ENCODE results near the gene FEN1.
A peak's percentile ranks its signal among the peaks of the same experiment; 100 is the strongest.

The FEN1 gene

DNA sequence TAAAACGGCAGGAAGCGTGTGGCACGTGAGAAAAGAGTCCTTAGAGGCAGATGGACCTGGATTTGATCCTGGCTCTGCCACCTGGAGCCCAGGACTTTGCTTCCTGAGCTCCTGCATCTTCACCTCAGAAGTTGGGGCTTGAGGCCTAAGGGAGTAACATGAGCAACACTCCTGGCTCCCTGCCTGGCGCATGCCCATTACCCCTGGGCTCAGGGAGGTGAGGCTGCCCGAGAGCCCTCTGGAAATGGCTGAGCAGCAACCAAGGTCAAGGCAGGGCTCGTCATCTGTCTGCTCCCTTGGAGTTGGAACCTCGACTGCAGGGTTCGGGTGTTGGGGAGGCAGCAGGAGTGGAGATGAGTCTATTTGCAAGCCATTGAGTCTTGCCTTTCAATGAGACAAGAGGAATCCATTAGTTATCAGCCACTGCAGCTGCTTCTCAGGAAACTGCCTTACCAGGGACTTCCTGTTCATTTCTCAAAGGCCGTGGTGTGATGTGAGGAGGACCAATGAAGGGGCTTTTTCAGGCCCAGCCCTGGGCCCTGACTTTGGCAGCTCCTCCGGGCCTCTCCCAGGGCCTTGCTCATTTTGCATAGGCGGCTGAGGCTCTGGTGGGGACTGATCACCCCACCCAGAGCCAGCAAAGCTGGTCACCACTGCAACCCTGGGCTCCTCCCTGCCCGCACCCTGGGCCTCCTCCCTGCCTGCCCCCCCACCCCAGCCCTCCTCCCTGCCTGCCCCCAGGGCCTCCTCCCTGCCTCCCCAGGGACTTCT is 41.8 kb downstream of the FEN1 start:
- peak overlapping the region; percentile 73 for H3K4me3 Mint-ChIP-seq
- H3K27ac Mint-ChIP-seq, result peak overlapping the region; percentile 99
- H3K4me1 Mint-ChIP-seq, result peaks cover 67% of the 10 kb centered on the region
- CTCF ChIA-PET, result interaction anchor here (0.9 to 2.4 kb wide), 5 partner anchors 11 to 41 kb away, joined by 3 to 19 read pairs (median 5); partner anchors contain the start of genes FADS1 and FEN1
- H3K27me3 Mint-ChIP-seq, result peaks cover 2% of the 10 kb centered on the region
- H3K36me3 Mint-ChIP-seq, result peaks cover 72% of the 10 kb centered on the region
- DNase-seq, result peak; percentile 86
- no peaks in the 10 kb centered on the region for H3K9me3 Mint-ChIP-seq

GRCh38 chr11:61836193-61836592 is 43.5 kb downstream of the FEN1 start:
- Mint-ChIP-seq H3K9me3 (no peaks in the 10 kb centered on the region), H3K27ac (peak overlapping the region; percentile 99), H3K36me3 (peaks cover 76% of the 10 kb centered on the region), H3K4me3 (no peak overlapping the region), H3K4me1 (peaks cover 57% of the 10 kb centered on the region), H3K27me3 (no peaks in the 10 kb centered on the region)
- DNase-seq, result no peak
- CTCF ChIA-PET, result interaction anchor here (1.5 kb wide), 1 partner anchor 245 kb away, joined by 3 read pairs; no protein-coding TSS in a partner anchor

- H3K27ac Mint-ChIP-seq, result no peak overlapping the region
- CTCF ChIA-PET, result no interaction called here
- H3K9me3 Mint-ChIP-seq, result no peaks in the 10 kb centered on the region
- H3K4me1 Mint-ChIP-seq, result peaks cover 47% of the 10 kb centered on the region
- H3K36me3 Mint-ChIP-seq, result peaks cover 77% of the 10 kb centered on the region
- H3K27me3 Mint-ChIP-seq, result no peaks in the 10 kb centered on the region
- no peak overlapping the region for H3K4me3 Mint-ChIP-seq
- DNase-seq, result no peak
Measured at GRCh38 chr11:61837411-61838005, 44.8 kb downstream of the FEN1 start.

DNA sequence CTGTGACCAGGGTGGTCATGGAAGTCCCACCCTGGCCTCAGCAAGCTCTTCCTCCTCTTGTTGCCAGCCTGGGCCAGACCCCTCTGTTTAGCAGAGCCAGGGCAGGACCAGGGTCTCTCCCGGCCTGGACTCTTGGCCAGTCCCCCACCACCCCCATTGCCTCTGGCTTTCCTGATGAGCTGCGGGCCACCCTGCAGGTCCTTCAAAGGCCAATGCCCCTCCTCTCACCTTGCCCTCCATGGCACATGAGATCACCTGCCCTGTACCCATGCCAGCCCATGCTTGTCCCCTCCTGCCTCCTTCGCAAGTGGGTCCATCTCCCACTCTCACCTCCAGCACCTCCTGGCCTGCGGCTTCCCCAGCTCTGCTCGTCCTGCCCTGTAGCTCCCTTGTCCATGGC is 45.8 kb downstream of the FEN1 start:
- Mint-ChIP-seq H3K27ac (no peak overlapping the region), H3K9me3 (no peaks in the 10 kb centered on the region), H3K4me3 (no peak overlapping the region), H3K4me1 (peaks cover 37% of the 10 kb centered on the region), H3K36me3 (peaks cover 73% of the 10 kb centered on the region), H3K27me3 (no peaks in the 10 kb centered on the region)
- DNase-seq, result no peak
- CTCF ChIA-PET, result no interaction called here

GRCh38 chr11:61838921-61839320 is 46.2 kb downstream of the FEN1 start:
- Mint-ChIP-seq H3K27me3 (no peaks in the 10 kb centered on the region), H3K9me3 (no peaks in the 10 kb centered on the region), H3K27ac (peak overlapping the region; percentile 67), H3K4me1 (peaks cover 33% of the 10 kb centered on the region), H3K36me3 (peaks cover 69% of the 10 kb centered on the region), H3K4me3 (no peak overlapping the region)
- CTCF ChIA-PET, result no interaction called here
- DNase-seq, result no peak

- no peak for DNase-seq
- H3K27me3 Mint-ChIP-seq, result no peaks in the 10 kb centered on the region
- CTCF ChIA-PET, result no interaction called here
- H3K9me3 Mint-ChIP-seq, result no peaks in the 10 kb centered on the region
- no peak overlapping the region for H3K4me3 Mint-ChIP-seq
- H3K27ac Mint-ChIP-seq, result no peak overlapping the region
- H3K36me3 Mint-ChIP-seq, result peaks cover 65% of the 10 kb centered on the region
- H3K4me1 Mint-ChIP-seq, result peaks cover 25% of the 10 kb centered on the region
Measured at GRCh38 chr11:61839742-61840141, 47.0 kb downstream of the FEN1 start.

DNA sequence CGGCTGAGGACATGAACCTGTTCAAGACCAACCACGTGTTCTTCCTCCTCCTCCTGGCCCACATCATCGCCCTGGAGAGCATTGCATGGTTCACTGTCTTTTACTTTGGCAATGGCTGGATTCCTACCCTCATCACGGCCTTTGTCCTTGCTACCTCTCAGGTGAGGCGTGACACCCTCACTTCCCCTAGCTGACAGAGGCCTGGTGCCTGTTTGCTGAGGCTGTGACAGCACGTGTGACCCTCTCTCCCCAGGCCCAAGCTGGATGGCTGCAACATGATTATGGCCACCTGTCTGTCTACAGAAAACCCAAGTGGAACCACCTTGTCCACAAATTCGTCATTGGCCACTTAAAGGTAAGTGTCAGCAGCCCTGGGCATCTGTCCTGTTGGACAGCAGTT is 47.7 kb downstream of the FEN1 start:
- CTCF ChIA-PET, result interaction anchor here (0.6 kb wide), 2 partner anchors 106 to 269 kb away, joined by 3 read pairs; no protein-coding TSS in a partner anchor
- no peak for DNase-seq
- H3K36me3 Mint-ChIP-seq, result peaks cover 66% of the 10 kb centered on the region
- peaks cover 19% of the 10 kb centered on the region for H3K4me1 Mint-ChIP-seq
- no peaks in the 10 kb centered on the region for H3K9me3 Mint-ChIP-seq
- H3K27me3 Mint-ChIP-seq, result no peaks in the 10 kb centered on the region
- no peak overlapping the region for H3K4me3 Mint-ChIP-seq
- no peak overlapping the region for H3K27ac Mint-ChIP-seq

DNA sequence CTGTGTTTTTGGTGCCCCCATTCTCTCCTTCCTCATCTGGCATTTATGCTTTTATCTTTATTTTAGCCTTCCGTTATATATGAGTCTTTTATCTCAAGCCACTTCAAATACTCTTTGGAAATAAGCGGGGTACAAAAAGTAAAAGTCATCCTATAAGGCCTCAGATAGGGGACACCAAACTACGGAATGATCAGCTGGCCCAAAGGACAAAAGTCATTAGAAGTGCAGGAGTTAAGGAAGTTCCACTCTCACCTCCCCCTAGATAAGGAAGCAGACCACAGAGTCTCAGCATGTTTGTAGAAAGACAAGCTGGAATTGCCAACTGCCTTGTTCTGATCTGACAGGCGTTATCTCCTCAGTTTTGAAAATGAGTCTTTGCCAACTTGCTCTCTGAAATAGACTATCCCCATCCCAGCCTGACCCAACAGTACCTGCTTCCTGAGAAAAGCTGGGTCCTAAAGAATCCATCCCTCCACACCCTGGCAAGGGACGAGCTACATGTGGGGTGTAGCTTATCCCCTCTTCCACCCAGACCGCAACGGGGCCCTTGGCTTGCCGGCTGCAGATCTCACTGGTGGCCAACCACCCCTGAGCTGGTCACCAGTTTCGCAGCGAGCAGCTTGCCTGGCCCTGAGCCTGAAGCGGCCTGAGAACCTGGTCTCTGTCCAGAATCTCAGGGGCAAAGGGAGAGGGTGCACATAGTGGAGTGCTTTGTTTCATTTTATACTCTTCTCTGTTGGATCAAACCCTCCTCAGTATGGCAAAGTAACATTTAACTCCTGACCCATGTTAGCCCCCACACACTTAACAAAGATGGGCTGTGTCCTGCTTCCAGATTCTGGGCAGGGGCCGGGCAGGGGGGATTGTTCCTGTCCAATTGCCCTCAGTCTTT is 49.2 kb downstream of the FEN1 start:
- Mint-ChIP-seq H3K27ac (no peak overlapping the region), H3K27me3 (no peaks in the 10 kb centered on the region), H3K36me3 (peaks cover 70% of the 10 kb centered on the region), H3K4me1 (peaks cover 8% of the 10 kb centered on the region), H3K4me3 (no peak overlapping the region), H3K9me3 (no peaks in the 10 kb centered on the region)
- no peak for DNase-seq
- CTCF ChIA-PET, result no interaction called here

DNA sequence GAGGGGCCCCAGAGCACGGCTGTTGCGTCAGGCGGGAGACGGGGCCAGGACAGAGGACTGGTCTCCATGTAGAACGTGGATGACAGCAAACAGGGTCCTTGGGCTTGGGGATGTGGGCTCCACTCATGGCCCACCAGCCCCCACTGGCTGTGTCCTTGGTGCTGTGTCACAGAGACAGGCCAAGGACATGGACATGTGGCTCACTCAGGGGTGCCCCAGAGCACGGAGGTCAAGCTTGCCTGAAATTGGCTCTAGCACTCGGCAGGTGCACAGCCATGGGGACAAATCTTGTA is 49.8 kb downstream of the FEN1 start:
- Mint-ChIP-seq H3K9me3 (no peaks in the 10 kb centered on the region), H3K27ac (no peak overlapping the region), H3K4me1 (peaks cover 8% of the 10 kb centered on the region), H3K4me3 (no peak overlapping the region), H3K27me3 (no peaks in the 10 kb centered on the region), H3K36me3 (peaks cover 71% of the 10 kb centered on the region)
- no peak for DNase-seq
- CTCF ChIA-PET, result no interaction called here

GRCh38 chr11:61844909-61845565 is 52.3 kb downstream of the FEN1 start:
- H3K4me1 Mint-ChIP-seq, result peaks cover 5% of the 10 kb centered on the region
- no peak for DNase-seq
- peak overlapping the region; percentile 11 for H3K27ac Mint-ChIP-seq
- H3K4me3 Mint-ChIP-seq, result no peak overlapping the region
- H3K9me3 Mint-ChIP-seq, result no peaks in the 10 kb centered on the region
- H3K27me3 Mint-ChIP-seq, result no peaks in the 10 kb centered on the region
- H3K36me3 Mint-ChIP-seq, result peaks cover 68% of the 10 kb centered on the region
- CTCF ChIA-PET, result interaction anchor here (1.2 kb wide), 1 partner anchor 26 kb away, joined by 3 read pairs; no protein-coding TSS in a partner anchor

DNA sequence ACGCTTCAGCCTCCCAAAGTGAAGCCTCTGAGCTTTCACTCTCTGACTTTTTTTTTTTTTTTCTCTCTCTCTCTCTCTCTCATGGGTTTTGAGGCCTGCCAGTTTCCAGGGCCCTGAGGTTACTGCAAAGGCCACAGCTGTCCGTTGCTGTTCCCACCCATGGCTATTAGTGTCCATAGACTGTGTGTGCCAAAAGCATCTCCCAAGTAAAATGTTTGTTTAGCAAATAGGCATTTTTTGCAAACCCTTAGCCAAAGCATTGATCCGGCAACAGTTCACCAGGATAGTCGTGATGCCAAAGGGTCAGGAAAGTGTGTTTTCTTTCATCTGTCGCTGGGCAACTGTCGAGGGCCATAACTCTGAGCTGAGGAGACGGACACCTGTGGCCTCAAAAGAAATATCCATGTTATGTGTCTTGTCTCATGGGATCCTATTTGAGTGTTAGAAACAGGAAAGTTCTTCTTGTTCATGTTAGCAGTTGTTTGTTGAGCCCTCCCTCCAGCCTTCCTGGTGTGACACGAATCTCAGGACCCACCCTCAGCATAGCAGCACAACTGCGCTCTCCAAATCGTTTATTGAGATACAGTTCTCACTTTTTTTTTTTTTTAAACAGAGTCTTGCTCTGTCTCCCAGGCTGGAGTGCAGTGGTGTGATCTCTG is 53.8 kb downstream of the FEN1 start:
- no peaks in the 10 kb centered on the region for H3K9me3 Mint-ChIP-seq
- peaks cover 4% of the 10 kb centered on the region for H3K4me1 Mint-ChIP-seq
- DNase-seq, result no peak
- H3K27ac Mint-ChIP-seq, result no peak overlapping the region
- no peaks in the 10 kb centered on the region for H3K27me3 Mint-ChIP-seq
- peaks cover 67% of the 10 kb centered on the region for H3K36me3 Mint-ChIP-seq
- CTCF ChIA-PET, result no interaction called here
- H3K4me3 Mint-ChIP-seq, result no peak overlapping the region

Measured in activated naive CD4-positive, alpha-beta T cell treated with anti-CD3 and anti-CD28 coated beads, Interleukin-2, amount 10 ng/mL, durations not matched to agents 7 days and 5 days (primary cell).